Activated CD8-positive, alpha-beta memory T cell treated with anti-CD3 and anti-CD28 coated beads, Interleukin-2, amount 50 U/mL, for 48 hours (primary cell): Measurements from ENCODE around the gene NATD1.

ENCODE experiments used
- DNase-seq: peaks from one replicate; pipeline ENCODE4 v3.0.0-alpha.2; 2020

Gene NATD1

DNA sequence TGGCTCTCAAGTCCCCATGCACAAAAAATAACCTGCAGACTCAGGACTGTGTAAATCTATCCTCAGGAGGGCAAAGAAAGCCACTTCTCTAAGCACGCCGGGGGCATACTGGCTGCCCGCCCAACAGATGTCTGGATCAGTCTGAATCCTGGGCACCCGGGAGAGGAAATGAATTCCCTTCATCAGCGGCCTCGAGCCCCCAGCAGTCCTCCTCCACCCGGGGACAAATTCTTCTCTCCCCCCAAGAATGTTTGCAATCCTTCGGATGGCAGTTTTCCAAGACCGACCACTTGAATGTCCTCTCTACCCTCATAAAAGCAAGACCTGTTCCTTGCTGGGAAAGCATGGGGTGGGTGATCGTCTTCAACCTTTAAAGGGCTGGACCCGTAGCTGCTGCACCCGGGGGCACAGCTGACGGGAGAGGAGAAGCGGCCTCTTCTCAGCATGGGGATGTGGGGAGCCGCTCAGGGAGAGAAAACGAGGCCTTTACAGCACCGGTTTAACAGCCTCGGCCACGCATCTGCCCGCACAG lies 21.9 kb upstream of the NATD1 start:
- DNase-seq, result no peak

GRCh38 chr17:21272881-21273792 lies 19.9 kb upstream of the NATD1 start:
- no peak for DNase-seq

DNA sequence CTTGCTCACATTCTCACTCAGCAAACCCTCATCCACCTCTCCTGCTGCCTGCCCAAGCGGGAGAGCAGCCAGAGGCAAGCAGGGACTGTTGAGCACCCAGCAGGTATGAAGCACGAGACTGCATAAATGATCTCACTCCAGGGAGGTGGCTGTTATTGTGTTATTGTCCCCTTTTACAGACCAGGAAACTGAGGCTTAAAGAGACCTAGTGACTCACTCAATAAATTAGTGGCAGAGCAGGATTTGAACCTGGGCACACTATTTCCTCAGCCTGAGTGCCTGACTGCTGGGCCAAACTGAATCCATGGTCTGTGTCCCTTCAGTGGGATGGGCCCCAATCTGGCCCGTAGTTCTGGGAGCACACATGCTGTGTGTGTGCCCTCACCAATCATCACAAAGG lies 19.0 kb upstream of the NATD1 start:
- DNase-seq, result no peak

DNA sequence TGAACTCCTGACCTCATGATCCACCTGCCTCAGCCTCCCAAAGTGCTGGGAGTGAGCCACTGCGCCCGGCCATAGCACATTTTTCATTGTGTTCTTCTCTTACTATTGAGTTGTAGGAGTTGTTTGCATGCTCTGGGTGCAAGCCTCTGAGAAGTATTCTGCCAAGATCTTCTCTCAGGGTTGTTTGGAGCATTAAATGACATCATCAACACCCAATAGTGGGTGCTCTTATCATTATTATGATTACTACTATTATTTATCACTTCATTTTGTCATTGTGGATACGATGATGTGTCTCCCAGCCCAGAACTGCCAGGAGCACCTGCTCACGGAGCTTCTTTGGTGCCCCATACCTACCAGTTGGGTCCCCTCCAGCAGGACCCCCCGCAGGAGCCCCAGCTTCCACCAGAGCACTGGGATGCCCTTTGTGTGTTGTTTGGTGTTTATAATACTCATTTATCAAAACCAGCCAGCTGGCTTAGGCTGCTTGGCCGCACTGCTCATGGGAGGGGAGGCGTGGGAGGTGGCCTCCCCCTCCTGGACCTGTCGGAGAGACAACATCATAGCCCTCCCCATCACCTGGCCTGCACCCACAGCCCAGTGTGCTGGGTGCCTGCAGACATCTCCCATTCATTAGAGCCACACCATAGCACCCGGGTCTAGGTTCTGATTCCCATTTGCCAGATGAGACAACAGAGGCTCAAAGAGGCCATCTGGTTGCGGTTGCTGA lies 18.4 kb upstream of the NATD1 start:
- no peak for DNase-seq

DNA sequence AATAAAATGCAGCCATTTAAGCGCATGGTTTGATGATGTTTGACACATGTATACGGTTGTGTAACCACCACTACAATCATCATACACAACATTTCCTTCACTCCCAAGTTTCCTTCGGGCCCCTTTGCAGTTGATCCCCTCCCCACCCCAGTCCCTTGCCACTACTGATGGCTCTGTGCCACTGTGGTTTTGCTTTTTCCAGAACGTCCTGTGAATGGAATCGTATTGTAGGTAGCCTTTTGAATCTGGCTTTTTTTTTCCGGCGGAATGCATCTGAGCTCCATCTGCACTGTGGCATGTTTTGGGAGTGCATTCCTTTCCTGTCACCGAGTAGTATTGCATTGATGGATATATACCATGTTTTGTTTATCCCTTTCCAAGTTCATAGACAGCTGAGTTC lies 16.2 kb upstream of the NATD1 start:
- no peak for DNase-seq

DNA sequence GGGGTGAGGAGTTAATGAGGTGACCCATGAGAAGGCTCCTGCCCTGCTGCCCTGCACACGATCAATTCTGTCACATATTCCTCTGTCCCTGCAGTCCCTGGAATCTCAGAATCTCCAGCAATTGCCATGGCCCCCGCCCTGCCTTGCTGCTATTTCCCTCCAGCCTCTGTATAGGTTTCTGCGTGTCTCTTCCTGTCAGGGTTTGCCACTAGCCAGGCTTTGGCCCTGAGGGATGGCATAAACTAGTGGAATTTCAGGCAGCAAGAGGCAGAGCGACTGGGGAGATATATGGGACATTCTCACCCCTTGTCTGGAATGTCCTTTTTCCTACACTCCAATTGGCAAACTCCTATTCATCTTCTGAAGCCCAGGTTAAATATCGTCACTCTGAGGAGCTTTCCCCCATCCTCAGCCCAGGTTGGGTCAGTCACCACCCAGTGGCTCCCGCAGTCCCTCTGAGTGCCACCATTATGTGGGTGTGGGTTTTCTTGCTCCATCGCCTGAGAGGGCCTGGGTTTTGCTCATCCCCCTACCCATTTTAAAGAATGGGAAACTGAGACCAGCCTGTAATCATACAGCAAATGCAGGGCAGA lies 15.5 kb upstream of the NATD1 start:
- DNase-seq, result peak; percentile 44

GRCh38 chr17:21263376-21263775 lies 10.2 kb upstream of the NATD1 start:
- no peak for DNase-seq

DNA sequence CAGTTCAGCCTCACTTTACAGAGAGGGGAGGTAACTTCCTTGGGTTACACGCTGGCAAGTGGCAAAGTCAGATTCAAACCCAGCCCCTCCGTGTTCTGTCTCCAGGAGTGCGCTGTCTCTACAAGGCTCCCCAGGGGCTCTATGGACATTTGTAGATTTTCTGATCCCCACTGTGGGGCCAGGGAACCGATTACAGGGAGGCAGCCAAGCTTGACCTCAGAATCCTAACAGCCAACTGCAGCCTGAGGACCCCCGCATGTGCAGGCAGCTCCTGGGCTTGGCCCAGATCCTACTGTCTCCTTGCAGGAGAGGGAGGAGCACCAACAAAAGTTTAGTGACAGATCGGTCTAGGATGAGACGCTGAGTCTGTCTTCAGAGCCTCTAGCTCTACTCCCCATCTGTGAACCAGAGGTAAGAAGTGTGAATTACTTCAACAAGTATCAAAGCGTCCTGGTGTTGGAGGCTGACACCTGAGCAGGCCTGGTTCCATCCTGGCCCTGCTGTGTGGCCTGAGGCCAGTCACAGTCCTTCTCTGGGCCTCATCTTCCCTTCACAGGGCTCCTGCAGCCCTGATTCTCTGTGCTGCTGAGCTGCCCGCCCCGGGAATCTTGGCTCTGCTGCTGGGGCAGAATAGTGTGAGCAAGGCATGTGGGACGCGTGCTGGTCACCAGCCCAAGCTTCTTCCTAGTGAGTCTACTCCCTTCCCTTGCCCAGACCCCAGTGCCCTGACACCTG lies 9.2 kb upstream of the NATD1 start:
- no peak for DNase-seq

- DNase-seq, result no peak
These were observed 5.4 kb upstream of the NATD1 start for GRCh38 chr17:21258593-21258992.

DNA sequence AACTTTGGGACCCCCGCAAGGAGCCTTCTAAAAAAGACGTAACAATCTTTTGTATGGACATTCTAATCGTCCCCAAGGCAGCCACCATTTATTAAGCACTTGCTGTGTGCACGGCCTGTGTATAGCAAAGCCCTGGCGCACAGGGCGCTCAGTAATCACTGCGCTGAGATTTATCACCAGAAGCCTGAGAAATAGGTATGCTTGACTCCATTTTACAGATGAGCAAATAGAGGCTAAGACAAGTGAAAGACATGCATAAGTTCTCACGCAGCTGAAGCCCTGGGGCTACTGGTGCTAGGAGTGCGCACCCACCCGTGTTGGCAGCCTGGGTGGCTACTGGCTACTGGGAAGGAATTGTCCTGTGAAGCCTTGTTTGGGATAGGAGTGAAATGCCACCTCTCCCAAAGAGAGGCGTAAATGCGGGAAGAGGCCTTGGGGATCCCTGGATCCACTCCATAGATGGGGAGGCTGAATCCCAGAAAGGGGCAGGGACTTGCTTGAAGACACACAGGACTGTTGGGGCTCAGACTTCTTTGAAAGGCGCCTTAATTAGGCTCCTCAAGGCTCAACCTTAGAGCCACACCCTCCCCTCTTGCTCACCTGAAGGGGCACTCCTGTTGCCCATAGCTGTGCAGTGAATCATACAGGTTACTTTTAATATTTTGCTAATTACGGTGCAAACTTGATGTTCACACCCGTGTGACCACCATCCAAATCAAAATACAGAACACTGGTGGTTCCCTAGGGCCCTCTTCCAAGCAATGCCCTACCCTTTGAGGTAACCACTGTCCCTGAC lies 634 bp upstream of the NATD1 start:
- no peak for DNase-seq

DNA sequence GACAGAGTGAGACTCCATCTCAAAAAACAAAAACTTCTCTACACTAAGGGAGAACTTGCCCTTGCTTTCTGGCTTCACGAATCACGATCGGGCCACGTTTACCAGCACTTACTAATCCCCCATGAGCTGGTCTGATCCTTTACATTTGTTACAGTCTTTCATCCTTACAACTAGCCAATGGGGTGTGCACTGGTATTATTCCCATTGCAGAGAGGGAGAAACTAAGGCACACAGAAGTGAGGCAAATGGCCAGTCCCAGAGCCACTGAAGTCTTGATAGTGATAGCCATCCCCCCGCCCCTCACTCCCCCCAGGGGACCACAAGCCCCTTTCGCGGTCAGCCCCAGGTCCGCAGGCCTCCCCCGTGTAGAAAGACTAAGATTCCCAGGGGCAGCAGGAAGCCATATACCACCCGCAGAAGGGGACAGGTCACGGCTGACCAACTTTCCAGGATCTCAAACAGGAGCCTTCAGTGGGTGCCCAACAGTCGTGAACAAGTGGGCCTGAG lies 868 bp downstream of the NATD1 start:
- no peak for DNase-seq

DNA sequence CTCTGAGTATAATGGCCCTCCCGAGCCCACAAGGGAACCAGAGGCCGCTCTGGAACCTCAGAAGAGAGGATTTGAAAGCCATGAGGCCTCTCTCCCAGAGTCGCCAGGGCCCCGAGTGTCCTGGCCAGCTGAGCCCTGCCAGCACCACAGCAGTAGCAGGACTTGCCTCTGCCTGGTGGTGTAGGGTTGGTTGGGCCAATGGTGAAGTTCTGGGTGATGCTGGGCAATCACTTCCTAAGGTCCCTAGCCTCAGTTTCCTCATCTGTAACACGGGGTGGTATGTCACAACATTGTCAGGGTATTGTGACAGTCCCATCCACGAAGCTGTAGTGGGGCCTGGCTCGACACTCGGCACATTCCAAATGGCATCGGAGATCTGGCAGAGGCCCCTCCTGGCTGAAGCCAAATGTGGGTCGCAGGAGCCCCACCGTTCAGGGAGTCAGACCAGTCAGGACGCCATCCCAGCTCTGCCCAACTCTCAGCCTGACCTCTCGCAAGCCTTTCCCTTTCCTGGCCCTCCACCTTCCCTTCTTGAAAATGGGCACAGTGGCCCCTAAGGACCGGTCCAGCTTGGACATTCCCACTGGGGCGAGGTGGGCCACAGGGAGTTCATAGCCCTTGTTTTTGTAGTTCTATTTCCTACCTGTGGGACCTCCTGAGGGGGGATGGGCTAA lies 1.7 kb downstream of the NATD1 start:
- peak; percentile 49 for DNase-seq

DNA sequence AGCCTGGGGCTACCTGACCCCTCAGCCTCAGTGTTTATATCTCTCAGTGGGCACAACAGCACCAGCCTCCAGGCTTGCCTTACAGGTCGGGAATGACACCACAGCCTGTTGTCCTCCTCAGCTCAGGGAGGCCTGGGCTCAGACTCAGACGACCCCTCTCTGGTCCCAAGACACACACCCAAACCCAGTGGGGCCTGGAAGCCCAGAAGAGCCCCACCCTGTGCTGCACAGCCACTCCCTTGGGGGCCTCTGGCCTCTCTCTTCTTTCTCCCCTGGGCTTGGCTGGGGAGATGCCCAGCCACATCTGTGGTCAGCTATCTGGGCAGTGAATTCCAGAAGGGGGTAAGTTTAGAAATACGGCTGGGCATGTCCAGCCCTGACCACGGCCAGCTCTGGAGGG lies 2.4 kb downstream of the NATD1 start:
- peak; percentile 46 for DNase-seq

- peak; percentile 47 for DNase-seq
These were observed 3.1 kb downstream of the NATD1 start for GRCh38 chr17:21249920-21250703.

DNA sequence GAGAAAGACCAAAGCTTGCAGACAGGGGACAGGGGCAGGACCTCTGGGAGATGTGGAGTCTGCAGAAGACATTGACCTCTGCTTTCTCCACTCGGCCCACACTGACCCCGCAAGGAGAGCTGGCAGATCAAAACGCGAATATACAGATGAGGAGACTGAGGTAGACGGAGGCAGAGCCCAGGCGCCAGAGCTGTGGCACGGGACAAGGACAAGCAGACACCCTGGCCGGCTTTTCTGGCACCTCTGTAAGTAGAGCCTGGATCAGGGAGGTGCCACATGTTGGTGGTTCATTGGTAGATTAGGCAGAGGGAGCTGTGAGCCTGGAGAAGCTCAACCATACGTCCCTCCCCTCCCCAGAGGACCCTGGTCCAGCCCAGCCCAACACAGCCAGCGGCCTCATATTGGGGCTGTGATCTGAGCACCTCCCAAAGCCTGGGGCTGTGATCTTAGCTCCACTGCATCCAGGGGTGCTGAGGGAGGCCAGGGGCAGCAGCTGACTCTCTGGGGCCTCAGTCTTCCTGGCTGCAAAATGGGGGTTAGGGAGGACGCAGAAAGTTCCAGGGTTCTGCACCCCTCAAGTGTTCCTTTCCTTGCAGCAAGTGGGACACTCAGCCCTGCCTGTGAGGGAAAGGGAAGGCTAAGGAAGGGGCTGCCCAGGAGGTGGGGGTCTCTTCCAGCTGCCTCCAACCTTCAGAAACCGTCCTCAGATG lies 4.0 kb downstream of the NATD1 start:
- peak; percentile 48 for DNase-seq

DNA sequence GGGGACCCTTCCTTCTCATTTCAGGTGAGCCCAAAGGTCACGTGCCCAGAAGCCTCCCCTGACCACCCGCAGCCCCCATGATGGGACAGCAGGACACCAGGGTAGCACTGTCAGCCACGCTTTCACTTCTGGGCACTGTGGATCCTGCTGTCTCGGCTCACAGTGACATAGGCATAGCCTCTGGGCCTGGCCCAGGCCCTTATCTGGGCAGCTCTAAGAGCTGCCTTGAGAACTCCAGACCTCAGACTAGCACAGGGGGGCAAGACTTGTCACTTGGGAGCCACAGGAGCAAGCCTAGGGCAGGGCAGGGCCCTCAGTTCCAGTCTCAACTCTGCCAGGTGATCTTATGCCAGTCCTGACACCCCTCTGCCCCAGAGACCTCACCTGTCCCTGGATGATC lies 4.7 kb downstream of the NATD1 start:
- no peak for DNase-seq

DNA sequence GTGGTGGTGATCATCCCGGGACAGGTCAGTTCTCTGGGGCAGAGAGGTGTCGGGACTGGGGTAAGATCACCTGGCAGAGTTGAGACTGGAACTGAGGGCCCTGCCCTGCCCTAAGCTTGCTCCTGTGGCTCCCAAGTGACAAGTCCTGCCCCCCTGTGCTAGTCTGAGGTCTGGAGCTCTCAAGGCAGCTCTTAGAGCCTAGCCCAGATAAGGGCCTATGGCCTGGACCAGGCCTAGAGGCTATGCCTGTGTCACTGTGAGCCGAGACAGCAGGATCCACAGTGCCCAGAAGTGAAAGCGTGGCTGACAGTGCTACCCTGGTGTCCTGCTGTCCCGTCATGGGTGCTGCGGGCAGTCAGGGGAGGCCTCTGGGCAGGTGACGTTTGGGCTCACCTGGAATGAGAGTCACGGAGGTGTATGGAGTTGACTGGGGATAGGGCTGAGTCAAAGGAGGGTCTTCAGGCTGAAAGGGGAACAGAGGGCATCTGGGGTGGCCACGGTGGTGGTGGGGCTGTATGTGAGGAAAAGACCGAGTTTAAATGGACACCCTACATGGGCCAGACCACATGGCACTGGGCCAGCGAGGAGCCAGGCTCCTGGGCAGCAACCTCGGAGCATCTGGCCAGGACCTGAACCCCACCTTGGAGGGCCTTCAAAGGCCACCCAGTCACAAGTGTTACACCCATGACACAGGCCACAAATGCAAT lies 5.5 kb downstream of the NATD1 start:
- no peak for DNase-seq

DNA sequence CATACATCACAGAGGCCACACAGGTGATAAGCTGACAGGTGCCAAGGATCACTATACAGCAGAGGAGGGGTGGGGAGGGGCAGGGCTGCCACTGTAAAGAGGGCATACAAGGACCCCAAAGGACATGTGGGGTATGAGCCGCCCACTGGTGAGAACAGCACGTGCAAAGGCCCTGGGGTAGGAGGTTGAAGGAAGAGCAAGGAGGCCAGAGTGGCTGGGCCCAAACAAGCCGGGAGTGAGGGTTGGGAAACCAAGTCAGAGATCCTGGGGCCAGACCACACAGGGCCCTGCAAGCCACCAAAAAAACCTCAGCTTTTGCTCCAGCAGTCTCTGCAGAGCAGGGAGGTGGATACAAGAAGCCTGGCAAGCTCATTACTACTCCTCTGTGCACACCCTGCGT lies 6.5 kb downstream of the NATD1 start:
- DNase-seq, result no peak

DNA sequence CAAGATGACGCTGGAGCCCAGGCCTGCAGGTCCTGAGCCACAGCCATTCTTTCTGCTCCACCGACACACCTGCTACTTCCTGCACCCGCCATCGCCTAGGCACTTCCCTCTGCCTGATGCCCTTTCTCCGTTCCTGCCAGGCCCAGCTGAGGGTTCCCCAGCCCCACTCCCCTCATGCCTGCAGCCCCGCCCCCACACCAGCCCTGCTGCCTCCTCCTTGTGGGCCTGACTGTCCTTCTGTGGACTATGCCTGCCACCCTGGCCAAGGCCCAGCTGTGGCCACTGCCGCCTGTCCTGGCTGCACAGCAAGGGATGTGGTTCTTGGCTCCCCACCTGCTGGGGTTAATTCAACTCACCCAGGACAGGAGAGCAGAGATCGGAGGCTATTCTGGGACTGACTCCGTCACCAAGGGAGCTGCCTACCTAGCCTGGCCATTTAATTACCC lies 7.5 kb downstream of the NATD1 start:
- DNase-seq, result no peak
